ENCODE data around the gene PERM1. TPM values are rescaled to one million over a fixed set of nuclear protein-coding genes. Genes with fewer than 3 reads are reported as not detected.
"Not testable (repeated sequence)": the region's sequence is repeated elsewhere in the genome, so short reads cannot be mapped to it uniquely, and the experiment has no call there.

The PERM1 gene
- polyA plus RNA-seq, 1 donor: 0.22 TPM

DNA sequence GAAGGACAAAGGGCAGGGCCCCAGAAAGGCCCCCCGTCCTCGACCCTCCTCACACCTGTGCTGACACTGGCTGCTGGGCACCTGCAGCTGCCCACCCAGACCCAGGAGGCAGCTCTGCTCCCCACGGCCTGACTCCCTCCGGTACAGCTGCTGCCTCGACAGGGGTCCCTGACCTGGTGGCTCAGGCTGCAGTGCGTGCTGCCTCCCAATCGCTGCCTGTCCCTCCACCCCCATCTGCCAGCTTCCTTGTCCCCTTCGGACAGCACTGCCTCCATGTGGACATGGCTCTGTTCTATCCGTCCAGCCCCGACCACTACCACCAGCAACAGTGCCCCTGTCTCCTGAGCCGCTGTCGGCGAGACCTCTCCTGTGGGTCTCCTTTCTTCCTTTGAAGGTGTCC lies 27.0 kb downstream of the PERM1 start:
- WGBS (ENCODE audit: insufficient coverage, low lambda C conversion rate): no CpG with 5 or more reads among the region's 13 CpGs
- DNase-seq: no peak

DNA sequence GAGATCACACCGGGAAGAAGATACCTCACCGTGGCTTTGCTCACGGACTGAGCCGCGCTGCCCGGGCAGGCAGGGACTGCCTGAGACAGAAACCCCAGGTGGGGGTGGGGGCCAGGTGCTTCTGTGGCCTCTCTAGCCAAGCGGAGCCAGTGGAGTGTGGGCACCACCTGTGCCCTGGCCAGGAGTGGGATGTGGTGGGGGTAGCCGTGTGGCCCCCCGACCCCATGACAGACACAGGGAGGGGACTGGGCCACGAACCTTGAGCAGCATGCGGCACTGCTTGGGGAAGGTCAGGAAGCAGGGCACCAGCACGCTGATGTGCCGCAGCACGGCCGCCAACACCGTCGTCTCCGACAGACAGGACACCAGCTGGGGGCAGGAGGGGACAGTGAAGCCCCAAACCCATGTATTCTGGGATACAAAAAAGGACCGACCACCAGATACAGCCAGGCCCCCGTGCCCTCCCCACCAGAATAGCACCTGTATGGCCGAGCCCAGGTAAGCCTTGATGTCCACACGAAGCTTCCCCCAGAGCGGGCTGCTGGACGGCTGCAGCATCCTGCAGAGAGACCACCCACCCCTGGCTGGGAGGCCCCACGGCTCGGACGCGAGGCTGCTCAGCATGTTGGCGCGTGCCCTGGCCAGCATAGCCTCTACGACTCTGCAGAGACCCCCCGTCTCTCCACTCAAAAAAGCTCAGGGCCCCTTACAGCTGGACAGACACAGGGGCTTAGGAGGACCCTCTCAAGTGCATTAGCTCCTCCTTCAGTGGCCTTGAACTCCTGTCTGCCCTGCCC lies 28.2 kb downstream of the PERM1 start:
- H3K27me3 ChIP-seq (ENCODE audit: control insufficient read depth, insufficient read depth, low read length): no peaks in the 10 kb centered on the region
- no peak overlapping the region for H3K27ac ChIP-seq (ENCODE audit: low read length)
- no CpG with 5 or more reads among the region's 32 CpGs for WGBS (ENCODE audit: insufficient coverage, low lambda C conversion rate)
- no peak overlapping the region for H3K4me3 ChIP-seq (ENCODE audit: low read length)
- H3K36me3 ChIP-seq (ENCODE audit: control insufficient read depth, insufficient read depth, low read length): peaks cover 83% of the 10 kb centered on the region
- H3K4me1 ChIP-seq (ENCODE audit: control insufficient read depth, insufficient read depth, low read length): peaks cover 4% of the 10 kb centered on the region
- no peak for DNase-seq
- no peaks in the 10 kb centered on the region for H3K9me3 ChIP-seq (ENCODE audit: control insufficient read depth, low read depth, low read length)

More for the DNA sequence above, 27.0 kb downstream of the PERM1 start:
- no peak overlapping the region for H3K27ac ChIP-seq (ENCODE audit: low read length)
- H3K4me3 ChIP-seq (ENCODE audit: low read length): no peak overlapping the region
- peaks cover 71% of the 10 kb centered on the region for H3K36me3 ChIP-seq (ENCODE audit: control insufficient read depth, insufficient read depth, low read length)
- H3K4me1 ChIP-seq (ENCODE audit: control insufficient read depth, insufficient read depth, low read length): peaks cover 5% of the 10 kb centered on the region
- peaks cover 3% of the 10 kb centered on the region for H3K27me3 ChIP-seq (ENCODE audit: control insufficient read depth, insufficient read depth, low read length)
- no peaks in the 10 kb centered on the region for H3K9me3 ChIP-seq (ENCODE audit: control insufficient read depth, low read depth, low read length)

DNA sequence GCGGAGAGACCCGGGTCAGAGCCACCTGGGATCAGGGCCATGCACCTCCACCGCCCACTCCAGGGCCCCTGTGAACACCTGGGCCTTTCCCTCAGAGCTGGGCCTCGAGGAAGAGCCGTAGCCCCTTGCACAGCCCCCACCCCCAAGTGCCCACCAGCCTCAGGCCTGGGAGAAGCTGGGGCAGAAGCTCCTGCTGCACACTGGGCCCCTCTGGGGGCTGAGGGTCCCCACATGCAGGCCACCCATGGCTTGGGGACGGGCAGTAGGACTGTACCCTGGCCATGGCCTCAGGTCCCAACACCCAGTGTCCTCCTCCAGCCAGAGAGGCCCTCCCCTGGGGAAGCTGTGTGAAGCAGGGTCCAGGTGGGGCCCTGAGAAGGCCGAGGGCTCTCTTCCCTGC lies 29.3 kb downstream of the PERM1 start:
- DNase-seq: no peak
- no peak overlapping the region for H3K4me3 ChIP-seq (ENCODE audit: low read length)
- no CpG with 5 or more reads among the region's 7 CpGs for WGBS (ENCODE audit: insufficient coverage, low lambda C conversion rate)
- H3K27me3 ChIP-seq (ENCODE audit: control insufficient read depth, insufficient read depth, low read length): no peaks in the 10 kb centered on the region
- no peaks in the 10 kb centered on the region for H3K9me3 ChIP-seq (ENCODE audit: control insufficient read depth, low read depth, low read length)
- H3K36me3 ChIP-seq (ENCODE audit: control insufficient read depth, insufficient read depth, low read length): peaks cover 93% of the 10 kb centered on the region
- peaks cover under 1% of the 10 kb centered on the region for H3K4me1 ChIP-seq (ENCODE audit: control insufficient read depth, insufficient read depth, low read length)
- no peak overlapping the region for H3K27ac ChIP-seq (ENCODE audit: low read length)

DNA sequence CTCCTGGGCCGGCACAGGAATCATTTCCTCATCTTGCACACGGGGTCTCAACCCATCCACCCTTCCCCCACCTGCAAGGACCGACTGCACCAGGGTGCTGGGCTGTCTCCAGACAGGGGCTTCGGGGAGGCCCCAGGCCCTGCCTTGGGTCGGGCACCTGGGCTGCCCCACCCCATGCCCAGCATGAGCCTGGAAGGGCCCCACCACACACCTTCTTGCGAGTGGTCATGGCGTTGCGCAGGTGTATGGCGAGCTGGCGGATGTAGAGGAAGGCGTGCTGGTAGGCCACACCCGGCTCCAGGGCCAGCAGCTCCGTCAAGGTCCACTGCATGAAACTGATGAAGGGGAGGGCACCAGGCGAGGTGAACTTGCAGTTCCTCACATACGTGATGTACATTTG lies 29.7 kb downstream of the PERM1 start:
- Histone ChIP-seq H3K4me1 (ENCODE audit: control insufficient read depth, insufficient read depth, low read length) (no peaks in the 10 kb centered on the region), H3K27ac (ENCODE audit: low read length) (no peak overlapping the region), H3K4me3 (ENCODE audit: low read length) (no peak overlapping the region), H3K27me3 (ENCODE audit: control insufficient read depth, insufficient read depth, low read length) (no peaks in the 10 kb centered on the region), H3K9me3 (ENCODE audit: control insufficient read depth, low read depth, low read length) (no peaks in the 10 kb centered on the region), H3K36me3 (ENCODE audit: control insufficient read depth, insufficient read depth, low read length) (peaks cover 97% of the 10 kb centered on the region)
- no CpG with 5 or more reads among the region's 15 CpGs for WGBS (ENCODE audit: insufficient coverage, low lambda C conversion rate)
- no peak for DNase-seq

DNA sequence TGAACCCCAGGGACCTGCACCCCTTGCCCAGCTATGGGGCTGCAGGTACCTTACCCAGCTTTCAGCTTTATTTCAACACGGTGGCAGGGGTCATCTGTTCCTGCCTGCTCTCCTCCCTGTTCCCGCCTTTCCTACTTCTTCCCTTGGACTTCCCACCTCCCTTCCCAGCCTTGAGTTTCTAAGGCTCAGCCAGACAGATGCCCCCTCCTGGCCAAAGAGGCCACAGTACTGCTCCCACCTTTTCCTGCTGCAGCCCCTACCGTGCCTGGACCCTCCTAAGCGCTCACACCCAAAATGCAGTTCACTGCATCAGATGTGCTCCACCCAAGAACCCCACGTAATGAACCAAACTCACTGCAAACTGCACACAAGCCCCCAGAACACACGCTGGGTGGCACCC lies 30.5 kb downstream of the PERM1 start:
- H3K4me3 ChIP-seq (ENCODE audit: low read length): no peak overlapping the region
- no peaks in the 10 kb centered on the region for H3K9me3 ChIP-seq (ENCODE audit: control insufficient read depth, low read depth, low read length)
- WGBS (ENCODE audit: insufficient coverage, low lambda C conversion rate): 75% methylated on average over 1 of the region's 6 CpGs
- H3K36me3 ChIP-seq (ENCODE audit: control insufficient read depth, insufficient read depth, low read length): peaks cover 97% of the 10 kb centered on the region
- no peak overlapping the region for H3K27ac ChIP-seq (ENCODE audit: low read length)
- H3K27me3 ChIP-seq (ENCODE audit: control insufficient read depth, insufficient read depth, low read length): no peaks in the 10 kb centered on the region
- no peak for DNase-seq
- H3K4me1 ChIP-seq (ENCODE audit: control insufficient read depth, insufficient read depth, low read length): no peaks in the 10 kb centered on the region

DNA sequence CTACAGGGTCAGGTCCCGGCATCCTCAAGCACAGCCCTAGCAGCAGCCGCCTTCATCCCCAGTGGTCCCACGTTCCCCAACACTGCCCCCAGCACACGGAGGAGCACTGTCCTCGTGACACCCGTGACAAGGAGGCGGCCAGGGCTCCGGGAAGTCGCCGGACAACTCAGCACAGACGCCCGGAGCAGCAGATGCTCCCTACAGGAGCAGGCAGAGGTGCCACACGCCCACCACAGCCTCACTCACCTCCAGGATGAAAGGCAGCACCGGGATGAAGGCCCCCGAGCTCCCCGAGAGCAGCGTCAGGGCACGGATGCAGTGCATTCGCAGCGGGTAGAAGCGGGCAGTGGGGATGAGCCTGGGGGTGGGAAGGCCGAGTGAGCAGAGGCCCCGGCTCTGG lies 31.0 kb downstream of the PERM1 start:
- no peaks in the 10 kb centered on the region for H3K4me1 ChIP-seq (ENCODE audit: control insufficient read depth, insufficient read depth, low read length)
- no peaks in the 10 kb centered on the region for H3K27me3 ChIP-seq (ENCODE audit: control insufficient read depth, insufficient read depth, low read length)
- DNase-seq: no peak
- H3K27ac ChIP-seq (ENCODE audit: low read length): no peak overlapping the region
- peaks cover 96% of the 10 kb centered on the region for H3K36me3 ChIP-seq (ENCODE audit: control insufficient read depth, insufficient read depth, low read length)
- WGBS (ENCODE audit: insufficient coverage, low lambda C conversion rate): no CpG with 5 or more reads among the region's 23 CpGs
- H3K9me3 ChIP-seq (ENCODE audit: control insufficient read depth, low read depth, low read length): no peaks in the 10 kb centered on the region
- no peak overlapping the region for H3K4me3 ChIP-seq (ENCODE audit: low read length)

DNA sequence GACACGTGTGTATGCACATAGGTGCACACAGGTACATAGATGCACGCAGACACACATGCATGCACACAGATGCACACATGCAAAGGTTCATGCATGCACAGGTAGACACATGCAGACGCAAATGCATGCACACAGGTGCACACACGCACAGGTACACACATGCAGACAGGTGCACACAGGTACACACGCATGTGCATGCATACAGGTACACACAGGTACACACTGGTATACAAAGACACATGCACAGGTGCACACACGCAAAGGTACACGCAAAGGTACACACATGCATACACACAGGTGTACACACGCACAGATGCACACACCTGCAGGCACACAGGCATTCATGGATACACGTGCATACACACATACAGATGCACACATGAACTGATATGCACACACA lies 31.6 kb downstream of the PERM1 start:
- Histone ChIP-seq H3K4me3 (ENCODE audit: low read length) (no peak overlapping the region), H3K4me1 (ENCODE audit: control insufficient read depth, insufficient read depth, low read length) (no peaks in the 10 kb centered on the region), H3K36me3 (ENCODE audit: control insufficient read depth, insufficient read depth, low read length) (peaks cover 96% of the 10 kb centered on the region), H3K27ac (ENCODE audit: low read length) (no peak overlapping the region), H3K27me3 (ENCODE audit: control insufficient read depth, insufficient read depth, low read length) (no peaks in the 10 kb centered on the region), H3K9me3 (ENCODE audit: control insufficient read depth, low read depth, low read length) (no peaks in the 10 kb centered on the region)
- 80% methylated on average over 1 of the region's 9 CpGs for WGBS (ENCODE audit: insufficient coverage, low lambda C conversion rate)
- no peak for DNase-seq

DNA sequence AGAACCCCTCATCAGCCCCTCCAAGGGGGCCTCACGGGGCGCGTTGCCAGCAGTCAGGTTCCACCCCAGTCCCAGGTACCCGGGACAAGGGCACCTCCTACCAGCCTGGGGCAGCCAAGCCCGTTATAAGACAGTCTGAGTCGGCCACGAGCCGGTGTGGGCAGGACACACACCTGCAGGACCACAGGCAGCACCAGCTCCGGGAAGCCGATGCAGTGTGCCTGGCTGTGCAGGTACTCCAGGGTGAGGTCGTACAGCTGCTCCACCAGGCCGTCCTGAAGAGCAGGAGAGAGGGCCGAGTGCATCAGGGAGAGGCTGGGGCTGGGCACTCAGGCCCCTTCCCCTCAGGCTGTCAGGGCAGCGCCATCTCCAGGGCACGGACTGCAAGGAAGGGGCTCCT lies 33.9 kb downstream of the PERM1 start:
- no peak overlapping the region for H3K27ac ChIP-seq (ENCODE audit: low read length)
- H3K36me3 ChIP-seq (ENCODE audit: control insufficient read depth, insufficient read depth, low read length): peaks cover 87% of the 10 kb centered on the region
- DNase-seq: no peak
- H3K27me3 ChIP-seq (ENCODE audit: control insufficient read depth, insufficient read depth, low read length): peaks cover 8% of the 10 kb centered on the region
- peaks cover 4% of the 10 kb centered on the region for H3K9me3 ChIP-seq (ENCODE audit: control insufficient read depth, low read depth, low read length)
- WGBS (ENCODE audit: insufficient coverage, low lambda C conversion rate): no CpG with 5 or more reads among the region's 15 CpGs
- peaks cover 4% of the 10 kb centered on the region for H3K4me1 ChIP-seq (ENCODE audit: control insufficient read depth, insufficient read depth, low read length)
- H3K4me3 ChIP-seq (ENCODE audit: low read length): no peak overlapping the region

DNA sequence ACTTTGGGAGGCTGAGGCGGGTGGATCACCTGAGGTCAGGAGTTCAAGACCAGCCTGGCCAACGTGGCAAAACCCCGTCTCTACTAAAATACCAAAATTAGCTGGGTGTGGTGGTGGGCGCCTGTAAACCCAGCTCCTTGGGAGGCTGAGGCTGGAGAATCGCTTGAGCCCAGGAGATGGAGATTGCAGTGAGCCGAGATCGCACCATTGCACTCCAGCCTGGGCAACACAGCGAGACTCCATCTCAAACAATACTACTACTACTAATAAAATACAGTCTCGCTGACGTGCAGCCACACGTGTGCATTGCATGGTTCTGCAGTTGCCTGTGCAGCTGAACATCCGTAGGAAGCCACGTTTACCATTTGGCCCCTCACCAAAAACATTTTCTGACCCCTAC lies 35.1 kb downstream of the PERM1 start:
- H3K27ac ChIP-seq (ENCODE audit: low read length); H3K4me1 ChIP-seq (ENCODE audit: control insufficient read depth, insufficient read depth, low read length); DNase-seq; H3K4me3 ChIP-seq (ENCODE audit: low read length); H3K9me3 ChIP-seq (ENCODE audit: control insufficient read depth, low read depth, low read length): not testable (repeated sequence)
- Histone ChIP-seq H3K27me3 (ENCODE audit: control insufficient read depth, insufficient read depth, low read length) (peaks cover 16% of the 10 kb centered on the region), H3K36me3 (ENCODE audit: control insufficient read depth, insufficient read depth, low read length) (peaks cover 76% of the 10 kb centered on the region)
- no CpG with 5 or more reads among the region's 13 CpGs for WGBS (ENCODE audit: insufficient coverage, low lambda C conversion rate)

DNA sequence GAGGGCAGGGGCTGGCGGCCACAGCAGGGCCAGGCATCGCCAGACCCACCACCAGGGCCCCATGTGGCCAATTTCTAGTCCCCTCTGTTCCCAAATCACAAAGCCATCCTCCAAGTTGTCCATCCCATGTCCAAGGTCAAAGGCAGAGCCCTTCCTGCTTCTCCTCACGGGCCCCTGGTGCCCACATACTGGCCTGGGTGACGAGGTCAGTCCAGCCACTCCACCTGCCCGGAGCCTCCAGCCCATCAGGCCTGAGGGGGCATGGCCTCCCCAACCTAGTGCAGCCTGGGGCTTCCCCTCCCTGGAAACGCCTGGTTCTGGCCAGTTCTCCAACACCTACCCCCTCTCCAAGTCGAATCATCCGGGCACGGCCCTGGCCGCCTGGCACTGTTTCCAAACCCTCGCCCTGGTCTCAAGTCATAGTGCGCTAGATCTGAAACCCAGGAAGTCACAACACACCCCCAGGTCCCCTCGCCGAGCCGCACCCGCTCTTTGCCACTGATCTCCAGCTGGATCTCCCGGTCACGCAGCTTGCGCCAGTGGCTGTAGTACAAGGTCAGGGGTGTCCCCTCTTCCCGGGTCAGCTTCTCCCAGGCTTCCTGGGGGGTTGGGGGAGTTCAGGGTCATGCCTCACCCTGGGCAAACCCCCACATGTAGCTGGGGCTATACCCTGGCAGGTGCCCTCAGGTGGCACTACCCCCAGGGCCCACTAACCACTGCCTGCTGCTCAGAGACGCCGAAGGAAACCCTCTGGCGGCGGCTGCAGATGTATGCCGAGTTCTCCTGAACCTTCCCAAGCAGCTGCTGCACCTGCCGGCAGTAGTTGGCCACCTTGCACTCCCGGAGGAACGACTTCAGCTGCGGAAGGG lies 36.0 kb downstream of the PERM1 start:
- no peak overlapping the region for H3K27ac ChIP-seq (ENCODE audit: low read length)
- no CpG with 5 or more reads among the region's 29 CpGs for WGBS (ENCODE audit: insufficient coverage, low lambda C conversion rate)
- H3K36me3 ChIP-seq (ENCODE audit: control insufficient read depth, insufficient read depth, low read length): peaks cover 67% of the 10 kb centered on the region
- no peak for DNase-seq
- peaks cover 13% of the 10 kb centered on the region for H3K4me1 ChIP-seq (ENCODE audit: control insufficient read depth, insufficient read depth, low read length)
- H3K4me3 ChIP-seq (ENCODE audit: low read length): no peak overlapping the region
- peaks cover 13% of the 10 kb centered on the region for H3K9me3 ChIP-seq (ENCODE audit: control insufficient read depth, low read depth, low read length)
- peaks cover 23% of the 10 kb centered on the region for H3K27me3 ChIP-seq (ENCODE audit: control insufficient read depth, insufficient read depth, low read length)
